Osteoblast (primary cell): ENCODE data around the gene REEP3. TPM values are rescaled to one million over a fixed set of nuclear protein-coding genes. Genes with fewer than 3 reads are reported as not detected.

Experiments used
- DNase-seq: peaks from one replicate; pipeline ENCODE4 v3.0.0; 2011; ENCODE audit warnings: low spot score, mixed read lengths; ENCODE audit not compliant: insufficient read length; ENCODE audit errors: missing footprints
- H2AFZ ChIP-seq: 2 replicates; pipeline ENCODE4 v1.6.0; 2011; ENCODE audit warnings: mild to moderate bottlenecking, low read length
- H3K27ac ChIP-seq: 2 replicates; pipeline ENCODE4 v1.5.1; 2011; ENCODE audit warnings: mild to moderate bottlenecking, low read depth, low read length, moderate library complexity
- H3K27me3 ChIP-seq: 2 replicates; pipeline ENCODE4 v1.6.0; 2012; ENCODE audit warnings: mild to moderate bottlenecking, control low read depth, inconsistent platforms, low read length, moderate library complexity; ENCODE audit not compliant: insufficient read depth
- H3K36me3 ChIP-seq: 2 replicates; pipeline ENCODE4 v1.5.1; 2011; ENCODE audit warnings: mild to moderate bottlenecking, low read length, control low read depth, moderate library complexity; ENCODE audit not compliant: insufficient read depth
- H3K4me1 ChIP-seq: 2 replicates; pipeline ENCODE4 v1.5.1; 2011; ENCODE audit warnings: mild to moderate bottlenecking, low read length, control low read depth, moderate library complexity; ENCODE audit not compliant: insufficient read depth
- H3K4me2 ChIP-seq: 2 replicates; pipeline ENCODE4 v1.6.0; 2011; ENCODE audit warnings: mild to moderate bottlenecking, low read length; ENCODE audit not compliant: insufficient read depth
- H3K4me3 ChIP-seq: fragments of 200-600 bp; sonication (generic); 3 replicates; pipeline ENCODE4 v1.5.1; 2012; ENCODE audit warnings: mild to moderate bottlenecking, low read length, inconsistent platforms; ENCODE audit not compliant: insufficient read depth
- H3K79me2 ChIP-seq: 2 replicates; pipeline ENCODE4 v1.6.0; 2012; ENCODE audit warnings: mild to moderate bottlenecking, low read length, control low read depth, inconsistent platforms; ENCODE audit not compliant: insufficient read depth
- H3K9me3 ChIP-seq: 2 replicates; pipeline ENCODE4 v1.5.1; 2011; ENCODE audit warnings: low read depth, low read length, control low read depth
- H4K20me1 ChIP-seq: 2 replicates; pipeline ENCODE4 v1.6.0; 2012; ENCODE audit warnings: mild to moderate bottlenecking, low read length, control low read depth; ENCODE audit not compliant: insufficient read depth
- total RNA-seq: library from RNA; depleted of rRNA; stranded (reverse); fragments of >200 nt; gene quantifications from 2 replicates; pipeline ENCODE4 v1.2.3, GENCODE V29; 2012
- TF ChIP-seq, protein P1 (sequence below): IDR thresholded peaks from 2 replicates; pipeline ENCODE4 v1.5.1; 2011; ENCODE audit warnings: mild to moderate bottlenecking, low read depth, low read length, moderate library complexity; ENCODE audit errors: extremely low read depth

REEP3 gene, protein sequence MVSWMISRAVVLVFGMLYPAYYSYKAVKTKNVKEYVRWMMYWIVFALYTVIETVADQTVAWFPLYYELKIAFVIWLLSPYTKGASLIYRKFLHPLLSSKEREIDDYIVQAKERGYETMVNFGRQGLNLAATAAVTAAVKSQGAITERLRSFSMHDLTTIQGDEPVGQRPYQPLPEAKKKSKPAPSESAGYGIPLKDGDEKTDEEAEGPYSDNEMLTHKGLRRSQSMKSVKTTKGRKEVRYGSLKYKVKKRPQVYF
- total RNA-seq, result 66.6 and 71.3 TPM in 2 replicates

DNA sequence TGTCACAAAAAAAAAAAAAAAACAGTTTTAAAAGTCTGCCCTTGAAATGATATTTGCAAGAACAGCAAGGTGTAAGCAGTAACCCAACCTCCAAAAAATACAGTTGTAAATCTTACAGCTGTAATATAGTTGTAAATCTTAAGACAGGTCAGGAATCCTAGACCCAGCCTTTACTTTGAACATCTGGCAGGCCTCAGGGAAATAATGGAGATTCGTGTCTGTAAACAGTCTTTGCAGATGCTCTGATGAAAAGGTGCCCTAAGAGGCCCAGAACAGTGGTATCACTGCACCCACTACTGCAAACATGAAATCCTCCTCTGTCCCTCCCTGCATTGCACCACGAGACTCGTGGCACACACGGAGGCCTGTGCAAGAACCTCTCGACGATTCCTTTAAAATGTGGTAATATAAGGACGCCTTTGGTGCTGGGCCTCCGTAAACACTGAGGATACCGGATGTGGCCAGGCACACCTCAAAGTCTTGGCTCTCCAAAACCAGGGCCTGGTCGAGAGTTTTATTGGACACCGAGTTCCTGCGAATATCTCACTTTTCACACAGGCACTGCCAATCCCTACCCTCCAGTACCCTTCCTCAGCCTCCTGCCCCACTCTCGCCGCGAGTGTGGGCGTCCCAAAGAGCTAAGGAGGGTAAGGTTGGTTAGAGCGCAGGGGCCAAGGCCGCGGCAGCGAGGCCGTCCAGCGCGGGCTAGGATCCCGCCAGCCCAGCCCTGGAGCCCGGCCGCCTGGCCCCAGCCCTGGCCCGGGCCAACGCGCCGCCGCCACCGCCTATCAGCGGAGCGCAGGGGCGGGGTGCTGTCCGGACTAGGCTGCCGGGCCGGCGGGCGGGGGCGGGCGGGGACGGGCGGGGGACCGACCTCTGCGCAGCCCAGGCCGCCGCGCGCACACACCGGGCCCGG, at the start of gene REEP3:
TSS of gene REEP3 (plus strand) at position 902 of the 916 bp plus-strand sequence. CDS start 145 bp downstream, outside the sequence.
- peak; percentile 97 for DNase-seq
- H3K4me1 ChIP-seq, result peaks cover 21% of the 10 kb centered on the region
- no peaks in the 10 kb centered on the region for H3K9me3 ChIP-seq
- TF ChIP-seq, protein P1, sequence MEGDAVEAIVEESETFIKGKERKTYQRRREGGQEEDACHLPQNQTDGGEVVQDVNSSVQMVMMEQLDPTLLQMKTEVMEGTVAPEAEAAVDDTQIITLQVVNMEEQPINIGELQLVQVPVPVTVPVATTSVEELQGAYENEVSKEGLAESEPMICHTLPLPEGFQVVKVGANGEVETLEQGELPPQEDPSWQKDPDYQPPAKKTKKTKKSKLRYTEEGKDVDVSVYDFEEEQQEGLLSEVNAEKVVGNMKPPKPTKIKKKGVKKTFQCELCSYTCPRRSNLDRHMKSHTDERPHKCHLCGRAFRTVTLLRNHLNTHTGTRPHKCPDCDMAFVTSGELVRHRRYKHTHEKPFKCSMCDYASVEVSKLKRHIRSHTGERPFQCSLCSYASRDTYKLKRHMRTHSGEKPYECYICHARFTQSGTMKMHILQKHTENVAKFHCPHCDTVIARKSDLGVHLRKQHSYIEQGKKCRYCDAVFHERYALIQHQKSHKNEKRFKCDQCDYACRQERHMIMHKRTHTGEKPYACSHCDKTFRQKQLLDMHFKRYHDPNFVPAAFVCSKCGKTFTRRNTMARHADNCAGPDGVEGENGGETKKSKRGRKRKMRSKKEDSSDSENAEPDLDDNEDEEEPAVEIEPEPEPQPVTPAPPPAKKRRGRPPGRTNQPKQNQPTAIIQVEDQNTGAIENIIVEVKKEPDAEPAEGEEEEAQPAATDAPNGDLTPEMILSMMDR, result no peak
- no peaks in the 10 kb centered on the region for H3K27me3 ChIP-seq
- H3K27ac ChIP-seq, result peak within 1 kb of the TSS; percentile 88
- H3K79me2 ChIP-seq, result peaks cover 91% of the 10 kb centered on the region
- H4K20me1 ChIP-seq, result no peaks in the 10 kb centered on the region
- peak within 1 kb of the TSS; percentile 83 for H2AFZ ChIP-seq
- no peaks in the 10 kb centered on the region for H3K36me3 ChIP-seq
- peak within 1 kb of the TSS; percentile 96 for H3K4me2 ChIP-seq
- peak within 1 kb of the TSS; percentile 81 for H3K4me3 ChIP-seq

DNA sequence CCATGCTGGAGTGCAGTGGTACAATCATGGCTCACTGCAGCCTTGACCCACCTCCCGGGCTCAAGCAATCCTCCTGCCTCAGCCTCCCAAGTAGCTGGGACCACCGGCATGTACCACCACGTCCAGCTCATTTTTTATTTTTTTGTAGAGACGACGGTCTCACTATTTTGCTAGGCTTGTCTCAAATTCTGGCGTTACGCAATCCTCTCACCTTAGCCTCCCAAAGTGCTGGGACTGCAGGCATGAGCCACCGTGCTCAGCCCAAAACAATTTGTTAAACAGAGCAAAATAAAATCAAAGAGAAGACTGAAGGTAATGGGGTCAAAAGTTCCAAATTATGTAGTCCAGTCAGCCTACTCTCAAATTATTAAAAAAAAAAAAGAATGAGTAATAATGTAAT, 46.7 kb upstream of the REEP3 start:
- no peaks in the 10 kb centered on the region for H3K9me3 ChIP-seq
- no peak overlapping the region for H3K4me3 ChIP-seq
- H4K20me1 ChIP-seq, result peaks cover 18% of the 10 kb centered on the region
- no peak overlapping the region for H2AFZ ChIP-seq
- H3K4me1 ChIP-seq, result no peaks in the 10 kb centered on the region
- peaks cover 93% of the 10 kb centered on the region for H3K79me2 ChIP-seq
- TF ChIP-seq, protein P1, result no peak
- no peak overlapping the region for H3K4me2 ChIP-seq
- no peaks in the 10 kb centered on the region for H3K27me3 ChIP-seq
- no peak overlapping the region for H3K27ac ChIP-seq
- H3K36me3 ChIP-seq, result no peaks in the 10 kb centered on the region
- DNase-seq, result no peak

DNA sequence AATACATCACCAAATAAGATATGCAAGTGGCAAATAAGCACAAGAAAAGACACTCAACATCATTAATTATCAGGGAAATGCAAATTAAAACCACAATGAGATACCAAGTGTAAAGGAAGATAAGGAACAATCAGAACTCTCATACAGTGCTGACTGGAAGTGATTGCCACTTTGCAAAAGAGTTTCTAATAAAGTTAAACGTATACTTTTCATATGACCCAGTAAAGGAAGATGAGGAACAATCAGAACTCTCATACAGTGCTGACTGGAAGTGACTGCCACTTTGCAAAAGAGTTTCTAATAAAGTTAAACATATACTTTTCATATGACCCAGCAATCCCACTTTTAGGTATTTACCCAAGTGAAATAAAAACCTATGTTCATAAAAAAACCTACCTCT, 43.3 kb upstream of the REEP3 start:
- Histone ChIP-seq H3K27me3 (no peaks in the 10 kb centered on the region), H3K4me1 (no peaks in the 10 kb centered on the region), H3K4me3 (no peak overlapping the region), H3K36me3 (no peaks in the 10 kb centered on the region), H3K9me3 (no peaks in the 10 kb centered on the region), H4K20me1 (peaks cover 13% of the 10 kb centered on the region), H2AFZ (no peak overlapping the region), H3K79me2 (peaks cover 96% of the 10 kb centered on the region), H3K4me2 (no peak overlapping the region), H3K27ac (no peak overlapping the region)
- DNase-seq, result no peak
- TF ChIP-seq, protein P1, result no peak

DNA sequence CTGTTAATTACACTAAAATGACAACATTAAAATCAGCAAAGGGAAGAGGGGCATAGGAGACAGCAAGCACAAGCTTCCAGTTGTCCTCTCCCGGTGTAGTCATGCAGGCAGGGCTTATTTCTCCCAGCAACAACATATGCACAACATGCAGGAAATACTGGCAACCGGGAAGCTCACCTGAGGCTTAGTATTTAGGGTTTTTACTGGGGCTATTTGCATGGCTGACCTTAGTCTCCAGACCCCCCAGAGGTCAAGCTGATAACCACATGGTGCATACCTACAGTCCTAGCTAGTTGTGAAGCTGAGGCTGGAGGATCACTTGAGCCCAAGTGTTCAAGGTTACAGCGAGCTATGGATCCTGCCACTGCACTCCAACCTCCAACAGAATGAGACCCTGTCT, 42.6 kb upstream of the REEP3 start:
- Histone ChIP-seq H3K9me3 (no peaks in the 10 kb centered on the region), H3K36me3 (no peaks in the 10 kb centered on the region)
- TF ChIP-seq, protein P1, result no peak

More for the DNA sequence above, 42.6 kb upstream of the REEP3 start:
- no peak overlapping the region for H3K27ac ChIP-seq
- H3K4me3 ChIP-seq, result no peak overlapping the region
- H3K4me1 ChIP-seq, result no peaks in the 10 kb centered on the region
- H3K79me2 ChIP-seq, result peaks cover 96% of the 10 kb centered on the region
- no peak overlapping the region for H3K4me2 ChIP-seq
- no peaks in the 10 kb centered on the region for H3K27me3 ChIP-seq
- H4K20me1 ChIP-seq, result peaks cover 13% of the 10 kb centered on the region
- DNase-seq, result no peak
- H2AFZ ChIP-seq, result no peak overlapping the region
